HepG2 (cell line): ENCODE data around the gene DNAAF9. TPM values are rescaled to one million over a fixed set of nuclear protein-coding genes. Genes with fewer than 3 reads are reported as not detected.

ENCODE experiments used
- CREB1 ChIP-seq, 2 experiments: fragments of 450-650 bp in 1 of 2; IDR thresholded peaks; 2 replicates each; pipeline ENCODE4 v1.6.1; 2016 to 2017; ENCODE audit warnings: control low read depth in 1 of 2, mild to moderate bottlenecking in 1 of 2, missing compliant biosample characterization in 1 of 2, missing genetic modification characterization in 1 of 2
- DNMT1 ChIP-seq: sonication (generic); formaldehyde crosslinking; IDR thresholded peaks from 2 replicates; pipeline ENCODE4 v1.5.1; 2020; ENCODE audit warnings: mild to moderate bottlenecking, missing genetic modification reagents
- ELF3 ChIP-seq: IDR thresholded peaks from 2 replicates; pipeline ENCODE4 v1.6.1; 2016; ENCODE audit warnings: missing genetic modification reagents, missing compliant biosample characterization
- GABPB1 ChIP-seq: IDR thresholded peaks from 2 replicates; pipeline ENCODE4 v1.6.1; 2016; ENCODE audit warnings: mild to moderate bottlenecking, missing genetic modification reagents, moderate library complexity, missing compliant biosample characterization
- GPN1 ChIP-seq: sonication (generic); formaldehyde crosslinking; IDR thresholded peaks from 2 replicates; pipeline ENCODE4 v1.5.1; 2020; ENCODE audit warnings: missing genetic modification reagents, borderline replicate concordance
- HNRNPH1 ChIP-seq: fragments of 200-400 bp; formaldehyde crosslinking; optimal IDR thresholded peaks from 2 replicates; pipeline ENCODE3; 2017; ENCODE audit warnings: mild to moderate bottlenecking, low read depth, low read length
- IRF2 ChIP-seq: IDR thresholded peaks from 2 replicates; pipeline ENCODE4 v1.6.1; 2018; ENCODE audit warnings: missing genetic modification reagents, missing compliant biosample characterization
- KLF9 ChIP-seq: IDR thresholded peaks from 2 replicates; pipeline ENCODE4 v1.6.1; 2016; ENCODE audit warnings: low read depth
- RBM22 ChIP-seq: fragments of 200-400 bp; formaldehyde crosslinking; optimal IDR thresholded peaks from 2 replicates; pipeline ENCODE3; 2017; ENCODE audit warnings: mild to moderate bottlenecking, low read length, moderate library complexity
- SETDB1 ChIP-seq: sonication (generic); formaldehyde crosslinking; IDR thresholded peaks from 2 replicates; pipeline ENCODE4 v1.5.1; 2020; ENCODE audit warnings: missing genetic modification reagents, mild to moderate bottlenecking, borderline replicate concordance
- polyA plus RNA-seq, 8 experiments: library from polyadenylated mRNA; depleted of rRNA in 3 of 8; stranded (reverse) in 7 of 8; unstranded in 1 of 8; fragments of >200 nt; fragmentation: Illumina TruSeq in 4 of 8; extraction: Trizol in 4 of 8; gene quantifications; 2 replicates each; pipeline versions ENCODE4 v1.2.1 to v1.2.3, GENCODE V29; 2011 to 2016; ENCODE audit warnings: low read depth in 4 of 8, missing spikeins in 1 of 8, mixed read lengths in 1 of 8; ENCODE audit not compliant: insufficient read depth in 1 of 8
- total RNA-seq, 5 experiments: library from RNA; depleted of rRNA; stranded (reverse); fragments of >200 nt; fragmentation: Illumina TruSeq; extraction: Trizol; gene quantifications; 2 replicates each; pipeline ENCODE4 v1.2.3, GENCODE V29; 2016; ENCODE audit warnings: low read depth in 1 of 5
- TF ChIP-seq, protein P1 (sequence below): IDR thresholded peaks from 2 replicates; pipeline ENCODE4 v1.6.1; 2016; ENCODE audit warnings: low read depth, borderline replicate concordance
- TF ChIP-seq, protein P2 (sequence below): sonication (generic); formaldehyde crosslinking; IDR thresholded peaks from 2 replicates; pipeline ENCODE4 v1.8.0; 2022; ENCODE audit warnings: mild to moderate bottlenecking, missing genetic modification reagents, moderate library complexity
- TF ChIP-seq, protein P3 (sequence below): IDR thresholded peaks from 2 replicates; pipeline ENCODE4 v1.6.1; 2016; ENCODE audit warnings: missing genetic modification reagents, missing compliant biosample characterization
- TF ChIP-seq, protein P4 (sequence below): sonication (generic); formaldehyde crosslinking; IDR thresholded peaks from 2 replicates; pipeline ENCODE4 v1.4.0; 2020; ENCODE audit warnings: low read depth, missing genetic modification reagents
- TF ChIP-seq, protein P5 (sequence below): sonication (generic); formaldehyde crosslinking; IDR thresholded peaks from 2 replicates; pipeline ENCODE4 v1.8.0; 2022; ENCODE audit warnings: mild to moderate bottlenecking, missing genetic modification reagents; ENCODE audit not compliant: insufficient replicate concordance

The DNAAF9 gene
- total and polyA plus RNA-seq, 2 of the 13 experiments (the other 11 are each of a cell fraction or from before 2014, with no cell fraction given) = 10.5 to 14.9 TPM

DNA sequence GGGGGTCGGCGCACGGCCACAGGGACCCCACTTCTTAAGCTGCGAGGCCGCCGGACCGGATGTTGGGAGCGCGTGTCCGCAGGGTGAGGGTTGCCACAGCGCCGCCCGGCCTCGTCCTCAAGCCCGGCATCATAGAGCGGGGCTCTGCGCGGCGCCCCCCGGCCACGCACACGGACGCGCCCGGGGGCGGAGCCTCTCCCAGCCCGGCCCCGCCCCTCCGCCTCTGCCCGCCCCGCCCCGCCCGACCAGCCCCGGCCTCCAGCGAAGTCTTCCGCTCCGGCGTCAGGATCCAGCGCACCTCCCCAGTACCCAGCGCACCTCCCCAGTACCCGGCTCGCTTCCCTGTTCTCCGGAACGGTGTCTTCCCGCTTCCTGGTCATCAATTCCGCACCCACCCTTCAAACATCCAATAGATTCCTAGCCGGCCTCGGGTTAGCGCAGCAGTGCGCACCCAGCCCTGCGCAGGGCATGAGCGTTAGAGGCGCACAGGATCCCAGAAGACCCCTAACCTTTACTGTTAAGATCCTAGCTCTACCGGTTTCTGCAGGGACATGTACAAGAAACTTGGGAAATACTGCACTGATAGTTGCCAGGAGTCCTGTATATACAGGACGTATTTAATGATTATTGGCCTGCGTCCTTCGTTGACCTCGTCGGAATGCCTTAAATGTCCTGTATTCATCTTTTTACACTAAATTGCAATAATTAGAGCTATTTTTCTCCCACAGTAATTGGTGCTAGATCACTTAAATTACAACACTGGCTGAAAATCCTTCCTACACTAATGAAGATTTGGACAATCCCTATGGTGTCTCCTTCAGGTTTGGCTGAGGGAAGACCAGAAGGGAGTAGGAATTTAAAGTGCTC is 535 bp upstream of the DNAAF9 start (continued):
- TF ChIP-seq SETDB1 (CRISPR knock-in tag) = no peak
- TF ChIP-seq IRF2 (CRISPR knock-in tag) = peak; percentile 67; the same call in 1 of the 2 replicates
- peak; percentile 49; the same call in 1 of the 2 replicates for TF ChIP-seq ELF3 (CRISPR knock-in tag)
- no peak for TF ChIP-seq KLF9 (CRISPR knock-in tag)
- TF ChIP-seq, protein P1, sequence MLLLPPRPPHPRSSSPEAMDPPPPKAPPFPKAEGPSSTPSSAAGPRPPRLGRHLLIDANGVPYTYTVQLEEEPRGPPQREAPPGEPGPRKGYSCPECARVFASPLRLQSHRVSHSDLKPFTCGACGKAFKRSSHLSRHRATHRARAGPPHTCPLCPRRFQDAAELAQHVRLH (CRISPR knock-in tag) = 0 out of 2 replicates have a peak, but pooled peaks have one; percentile 36
- no peak for TF ChIP-seq RBM22
- TF ChIP-seq, protein P2, sequence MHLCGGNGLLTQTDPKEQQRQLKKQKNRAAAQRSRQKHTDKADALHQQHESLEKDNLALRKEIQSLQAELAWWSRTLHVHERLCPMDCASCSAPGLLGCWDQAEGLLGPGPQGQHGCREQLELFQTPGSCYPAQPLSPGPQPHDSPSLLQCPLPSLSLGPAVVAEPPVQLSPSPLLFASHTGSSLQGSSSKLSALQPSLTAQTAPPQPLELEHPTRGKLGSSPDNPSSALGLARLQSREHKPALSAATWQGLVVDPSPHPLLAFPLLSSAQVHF (CRISPR knock-in tag) = no peak
- peak; percentile 85 for TF ChIP-seq GABPB1 (CRISPR knock-in tag)
- TF ChIP-seq, protein P3, sequence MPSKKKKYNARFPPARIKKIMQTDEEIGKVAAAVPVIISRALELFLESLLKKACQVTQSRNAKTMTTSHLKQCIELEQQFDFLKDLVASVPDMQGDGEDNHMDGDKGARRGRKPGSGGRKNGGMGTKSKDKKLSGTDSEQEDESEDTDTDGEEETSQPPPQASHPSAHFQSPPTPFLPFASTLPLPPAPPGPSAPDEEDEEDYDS = no peak
- no peak for TF ChIP-seq GPN1
- TF ChIP-seq DNMT1 = no peak
- TF ChIP-seq, protein P4, sequence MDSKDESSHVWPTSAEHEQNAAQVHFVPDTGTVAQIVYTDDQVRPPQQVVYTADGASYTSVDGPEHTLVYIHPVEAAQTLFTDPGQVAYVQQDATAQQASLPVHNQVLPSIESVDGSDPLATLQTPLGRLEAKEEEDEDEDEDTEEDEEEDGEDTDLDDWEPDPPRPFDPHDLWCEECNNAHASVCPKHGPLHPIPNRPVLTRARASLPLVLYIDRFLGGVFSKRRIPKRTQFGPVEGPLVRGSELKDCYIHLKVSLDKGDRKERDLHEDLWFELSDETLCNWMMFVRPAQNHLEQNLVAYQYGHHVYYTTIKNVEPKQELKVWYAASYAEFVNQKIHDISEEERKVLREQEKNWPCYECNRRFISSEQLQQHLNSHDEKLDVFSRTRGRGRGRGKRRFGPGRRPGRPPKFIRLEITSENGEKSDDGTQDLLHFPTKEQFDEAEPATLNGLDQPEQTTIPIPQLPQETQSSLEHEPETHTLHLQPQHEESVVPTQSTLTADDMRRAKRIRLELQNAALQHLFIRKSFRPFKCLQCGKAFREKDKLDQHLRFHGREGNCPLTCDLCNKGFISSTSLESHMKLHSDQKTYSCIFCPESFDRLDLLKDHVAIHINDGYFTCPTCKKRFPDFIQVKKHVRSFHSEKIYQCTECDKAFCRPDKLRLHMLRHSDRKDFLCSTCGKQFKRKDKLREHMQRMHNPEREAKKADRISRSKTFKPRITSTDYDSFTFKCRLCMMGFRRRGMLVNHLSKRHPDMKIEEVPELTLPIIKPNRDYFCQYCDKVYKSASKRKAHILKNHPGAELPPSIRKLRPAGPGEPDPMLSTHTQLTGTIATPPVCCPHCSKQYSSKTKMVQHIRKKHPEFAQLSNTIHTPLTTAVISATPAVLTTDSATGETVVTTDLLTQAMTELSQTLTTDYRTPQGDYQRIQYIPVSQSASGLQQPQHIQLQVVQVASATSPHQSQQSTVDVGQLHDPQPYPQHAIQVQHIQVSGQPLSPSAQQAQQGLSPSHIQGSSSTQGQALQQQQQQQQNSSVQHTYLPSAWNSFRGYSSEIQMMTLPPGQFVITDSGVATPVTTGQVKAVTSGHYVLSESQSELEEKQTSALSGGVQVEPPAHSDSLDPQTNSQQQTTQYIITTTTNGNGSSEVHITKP (CRISPR knock-in tag) = peak; percentile 97
- TF ChIP-seq, protein P5, sequence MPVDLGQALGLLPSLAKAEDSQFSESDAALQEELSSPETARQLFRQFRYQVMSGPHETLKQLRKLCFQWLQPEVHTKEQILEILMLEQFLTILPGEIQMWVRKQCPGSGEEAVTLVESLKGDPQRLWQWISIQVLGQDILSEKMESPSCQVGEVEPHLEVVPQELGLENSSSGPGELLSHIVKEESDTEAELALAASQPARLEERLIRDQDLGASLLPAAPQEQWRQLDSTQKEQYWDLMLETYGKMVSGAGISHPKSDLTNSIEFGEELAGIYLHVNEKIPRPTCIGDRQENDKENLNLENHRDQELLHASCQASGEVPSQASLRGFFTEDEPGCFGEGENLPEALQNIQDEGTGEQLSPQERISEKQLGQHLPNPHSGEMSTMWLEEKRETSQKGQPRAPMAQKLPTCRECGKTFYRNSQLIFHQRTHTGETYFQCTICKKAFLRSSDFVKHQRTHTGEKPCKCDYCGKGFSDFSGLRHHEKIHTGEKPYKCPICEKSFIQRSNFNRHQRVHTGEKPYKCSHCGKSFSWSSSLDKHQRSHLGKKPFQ (CRISPR knock-in tag) = peak; percentile 79
- TF ChIP-seq HNRNPH1 = no peak
- no peak for TF ChIP-seq CREB1 (IDR thresholded peaks at IDR 0.05)
- TF ChIP-seq CREB1 (CRISPR knock-in tag; IDR thresholded peaks at IDR 0.05) = no peak
